Subcutaneous preadipocyte (primary cell): ENCODE results near the gene CDYL2. TPM values are rescaled to one million over a fixed set of nuclear protein-coding genes. Genes with fewer than 3 reads are reported as not detected.

Experiments used
- total RNA-seq: library from RNA; depleted of rRNA; stranded (reverse); fragments of >200 nt; gene quantifications from 2 replicates; pipeline ENCODE4 v1.2.3, GENCODE V29; 2012

Gene CDYL2
- total RNA-seq, result 3.3 and 5.1 TPM in 2 replicates

GRCh38 chr16:80804526-80805383, at the start of gene CDYL2:
TSS of gene CDYL2 (minus strand) at chr16:80804598. CDS start at chr16:80804173, 425 bp downstream.

Other genes with a start within 250 kb of the CDYL2 start
- 25.7 and 26.0 TPM in 2 replicates for gene CMC2, start 202.3 kb upstream of the CDYL2 start, total RNA-seq
- 51.1 and 60.8 TPM in 2 replicates for gene CENPN, start 202.6 kb upstream of the CDYL2 start, total RNA-seq
- gene ATMIN, start 231.2 kb upstream of the CDYL2 start, total RNA-seq, result 29.4 and 37.5 TPM in 2 replicates